Measurements from ENCODE around the gene TEDC1. TPM values are rescaled to one million over a fixed set of nuclear protein-coding genes. Genes with fewer than 3 reads are reported as not detected.

Gene TEDC1
- polyA plus RNA-seq, 1 of the 3 experiments (the other 2 are of a cell fraction) = 13.4 TPM

DNA sequence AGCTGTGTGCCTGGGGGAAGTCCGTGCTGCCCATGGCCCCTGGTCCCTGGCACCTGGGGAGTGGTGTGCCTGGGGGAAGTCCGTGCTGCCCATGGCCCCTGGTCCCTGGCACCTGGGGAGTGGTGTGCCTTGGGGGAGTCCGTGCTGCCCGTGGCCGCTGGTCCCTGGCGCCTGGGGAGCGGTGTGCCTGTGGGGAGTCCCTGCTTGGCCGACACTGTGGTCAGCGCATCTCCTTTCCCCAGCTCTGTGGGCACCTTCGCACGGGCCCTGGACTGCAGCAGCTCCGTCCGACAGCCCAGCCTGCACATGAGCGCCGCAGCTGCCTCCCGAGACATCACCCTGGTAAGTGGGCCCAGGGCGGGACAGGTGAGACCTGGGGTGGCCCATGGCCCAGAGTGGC lies 30.9 kb upstream of the TEDC1 start:
- no peaks in the 10 kb centered on the region; the same call in 1 of the 2 replicates for H3K79me2 ChIP-seq (ENCODE audit: insufficient read depth)
- no peak overlapping the region for H3K9ac ChIP-seq
- POLR2A ChIA-PET = no interaction called here
- H3K9me2 ChIP-seq = no peaks in the 10 kb centered on the region
- no peaks in the 10 kb centered on the region for H3K27me3 ChIP-seq (ENCODE audit: insufficient read depth)
- H3K4me1 ChIP-seq (ENCODE audit: control insufficient read depth in 1 of 2, insufficient read depth in 2 of 2, low read depth in 1 of 2, low read length in 1 of 2) = no peaks in the 10 kb centered on the region
- no peak for TF ChIP-seq ZBTB33 (IDR thresholded peaks at IDR 0.05; ENCODE audit: borderline replicate concordance, low read depth)
- no peak for TF ChIP-seq GABPA (IDR thresholded peaks at IDR 0.05; ENCODE audit: low read depth)
- no peak for TF ChIP-seq EZH2phosphoT487 (IDR thresholded peaks at IDR 0.05; ENCODE audit: borderline replicate concordance, low read depth)
- TF ChIP-seq RFX5 (IDR thresholded peaks at IDR 0.05; ENCODE audit: low read length) = no peak
- no peak for TF ChIP-seq MXI1 (IDR thresholded peaks at IDR 0.05; ENCODE audit: low read depth, low read length)
- no peak for TF ChIP-seq ELF1 (IDR thresholded peaks at IDR 0.05)
- TF ChIP-seq RXRA (IDR thresholded peaks at IDR 0.05; ENCODE audit: borderline replicate concordance, low read depth) = no peak
- peaks cover 5 to 70% of the 10 kb centered on the region in 2 experiments for H3K36me3 ChIP-seq (replicated peaks in 1 of 2; ENCODE audit: control insufficient read depth in 1 of 2, insufficient read depth in 2 of 2, low read length in 1 of 2)
- H3K4me3 ChIP-seq (ENCODE audit: low read depth in 2 of 2, low read length in 1 of 2) = no peak overlapping the region
- WGBS (ENCODE audit: low lambda C conversion rate) = 100% methylated on average over 7 of the region's 17 CpGs
- CTCF ChIA-PET = no interaction called here
- no peaks in the 10 kb centered on the region for H4K20me1 ChIP-seq (ENCODE audit: insufficient read depth)
- H2AFZ ChIP-seq (ENCODE audit: low read depth) = no peak overlapping the region
- no peaks in the 10 kb centered on the region for H3F3A ChIP-seq (replicated peaks; ENCODE audit: insufficient read depth)
- H3K9me3 ChIP-seq = no peaks in the 10 kb centered on the region
- no peak overlapping the region for H3K27ac ChIP-seq (ENCODE audit: low read depth in 2 of 2, low read length in 1 of 2)
- no peak for DNase-seq
- no peak overlapping the region for H3K4me2 ChIP-seq

GRCh38 chr14:105460616-105461015 lies 30.4 kb upstream of the TEDC1 start:
- Histone ChIP-seq H3K4me1 (ENCODE audit: control insufficient read depth in 1 of 2, insufficient read depth in 2 of 2, low read depth in 1 of 2, low read length in 1 of 2) (peaks cover 0 to 3% of the 10 kb centered on the region in 2 experiments; a peak in 1 of 4 replicates), H3K79me2 (ENCODE audit: insufficient read depth) (no peaks in the 10 kb centered on the region; the same call in 1 of the 2 replicates), H3K9me3 (no peaks in the 10 kb centered on the region), H3K9ac (no peak overlapping the region), H3K9me2 (no peaks in the 10 kb centered on the region), H3K27ac (ENCODE audit: low read depth in 2 of 2, low read length in 1 of 2) (no peak overlapping the region), H4K20me1 (ENCODE audit: insufficient read depth) (no peaks in the 10 kb centered on the region), H3K27me3 (ENCODE audit: insufficient read depth) (no peaks in the 10 kb centered on the region), H3K36me3 (replicated peaks in 1 of 2; ENCODE audit: control insufficient read depth in 1 of 2, insufficient read depth in 2 of 2, low read length in 1 of 2) (peaks cover 4 to 70% of the 10 kb centered on the region in 2 experiments), H3F3A (replicated peaks; ENCODE audit: insufficient read depth) (no peaks in the 10 kb centered on the region), H3K4me3 (ENCODE audit: low read depth in 2 of 2, low read length in 1 of 2) (no peak overlapping the region), H3K4me2 (no peak overlapping the region), H2AFZ (ENCODE audit: low read depth) (no peak overlapping the region)
- no peak for DNase-seq
- CTCF ChIA-PET = interaction anchor here (1.0 kb wide), 1 partner anchor 12 kb away, joined by 3 read pairs; no protein-coding TSS in a partner anchor
- TF ChIP-seq ELF1 (IDR thresholded peaks at IDR 0.05) = no peak
- TF ChIP-seq SIN3A (IDR thresholded peaks at IDR 0.05; ENCODE audit: borderline replicate concordance, low read depth, low read length) = no peak
- TF ChIP-seq IRF3 (IDR thresholded peaks at IDR 0.05; ENCODE audit: low read depth, low read length) = no peak
- no peak for TF ChIP-seq TEAD4 (IDR thresholded peaks at IDR 0.05; ENCODE audit: borderline replicate concordance, insufficient read depth)
- TF ChIP-seq MXI1 (IDR thresholded peaks at IDR 0.05; ENCODE audit: low read depth, low read length) = no peak
- no peak for TF ChIP-seq NFIC (IDR thresholded peaks at IDR 0.05; ENCODE audit: borderline replicate concordance)
- no peak for TF ChIP-seq EP300 (IDR thresholded peaks at IDR 0.05; ENCODE audit: borderline replicate concordance in 1 of 2, low read depth in 1 of 2, low read length in 1 of 2)
- TF ChIP-seq GATA2 (CRISPR knock-in tag; IDR thresholded peaks at IDR 0.05) = no peak
- TF ChIP-seq JUND (IDR thresholded peaks at IDR 0.05) = no peak
- no peak for TF ChIP-seq REST (IDR thresholded peaks at IDR 0.05; ENCODE audit: low read depth, low read length)
- TF ChIP-seq FOXJ3 (CRISPR knock-in tag; IDR thresholded peaks at IDR 0.05) = no peak
- no peak for TF ChIP-seq POLR2AphosphoS5 (IDR thresholded peaks at IDR 0.05; ENCODE audit: low read depth, low read length)
- no peak for TF ChIP-seq GABPA (IDR thresholded peaks at IDR 0.05; ENCODE audit: low read depth)
- TF ChIP-seq, protein P1, sequence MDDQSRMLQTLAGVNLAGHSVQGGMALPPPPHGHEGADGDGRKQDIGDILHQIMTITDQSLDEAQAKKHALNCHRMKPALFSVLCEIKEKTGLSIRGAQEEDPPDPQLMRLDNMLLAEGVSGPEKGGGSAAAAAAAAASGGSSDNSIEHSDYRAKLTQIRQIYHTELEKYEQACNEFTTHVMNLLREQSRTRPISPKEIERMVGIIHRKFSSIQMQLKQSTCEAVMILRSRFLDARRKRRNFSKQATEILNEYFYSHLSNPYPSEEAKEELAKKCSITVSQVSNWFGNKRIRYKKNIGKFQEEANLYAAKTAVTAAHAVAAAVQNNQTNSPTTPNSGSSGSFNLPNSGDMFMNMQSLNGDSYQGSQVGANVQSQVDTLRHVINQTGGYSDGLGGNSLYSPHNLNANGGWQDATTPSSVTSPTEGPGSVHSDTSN (IDR thresholded peaks at IDR 0.05) = no peak
- POLR2A ChIA-PET = no interaction called here
- 94% methylated on average over 14 of the region's 17 CpGs for WGBS (ENCODE audit: low lambda C conversion rate)

Data from SK-N-SH (cell line).